ENCODE measurements around the gene PRKAR1B. TPM values are rescaled to one million over a fixed set of nuclear protein-coding genes. Genes with fewer than 3 reads are reported as not detected.

Gene PRKAR1B
- total RNA-seq, 1 donor from 2014 or later, result 12.5 TPM

DNA sequence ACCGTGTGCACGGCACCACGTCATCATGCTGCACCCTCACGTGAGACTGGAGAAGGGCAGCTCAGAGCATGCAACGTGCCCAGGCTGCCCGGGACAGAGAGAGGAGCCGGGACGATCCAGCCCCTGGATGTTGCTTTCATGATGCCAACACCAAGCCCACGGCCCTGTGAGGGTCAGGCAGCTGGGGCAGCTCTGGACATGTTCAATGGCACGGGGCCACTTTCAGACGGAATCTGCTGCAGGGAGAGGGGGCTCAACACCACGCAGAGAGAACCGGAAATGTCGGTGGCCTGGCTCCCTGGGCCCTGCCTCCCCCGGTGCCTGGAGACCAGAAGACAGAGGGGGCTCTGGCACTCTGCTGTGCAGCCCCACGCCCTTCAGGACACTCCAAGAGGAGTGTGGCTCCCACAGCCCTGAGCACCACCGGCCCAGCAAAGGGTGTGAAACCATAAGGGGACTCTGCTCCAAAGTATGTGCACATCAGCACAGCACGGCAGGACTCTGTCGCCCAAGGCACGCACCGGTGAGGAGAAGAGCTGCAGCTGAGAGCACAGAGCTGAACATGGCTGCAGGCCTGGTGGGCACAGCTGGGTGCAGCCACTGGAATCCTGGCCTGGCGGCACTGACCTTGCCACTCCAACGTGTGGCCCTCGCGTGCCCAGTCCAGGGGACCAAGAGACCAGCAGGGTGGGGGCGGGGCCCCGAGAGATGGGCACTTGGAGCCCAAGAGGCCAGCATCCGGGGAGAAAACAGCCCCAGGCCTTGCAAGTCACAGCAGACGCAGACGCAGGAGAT is 137.1 kb downstream of the PRKAR1B start:
- DNase-seq, result no peak

GRCh38 chr7:587767-588166 is 139.3 kb downstream of the PRKAR1B start:
- DNase-seq, result no peak

- no peak for DNase-seq
These were observed 140.6 kb downstream of the PRKAR1B start for GRCh38 chr7:586494-586893.

DNA sequence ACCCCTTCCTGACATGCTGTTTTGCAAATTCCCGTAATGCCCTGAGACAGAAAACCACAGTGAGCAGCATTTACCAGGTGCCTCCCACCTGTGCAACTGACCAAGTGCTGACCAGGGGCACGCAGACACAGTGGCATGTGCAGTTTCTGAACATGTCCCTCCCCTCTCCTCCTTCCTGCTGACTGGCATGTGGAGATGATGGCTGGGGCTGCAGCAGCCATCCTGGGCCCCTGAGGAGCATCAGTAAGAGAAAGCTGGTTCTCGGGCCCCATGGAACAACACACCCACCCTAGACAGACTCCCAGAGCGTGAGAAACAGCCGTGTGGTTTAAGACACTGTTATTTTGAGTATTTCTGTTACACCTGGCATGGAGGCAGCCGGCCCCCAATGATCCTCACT is 141.2 kb downstream of the PRKAR1B start:
- no peak for DNase-seq

- DNase-seq, result no peak
These were observed 141.8 kb downstream of the PRKAR1B start for GRCh38 chr7:585229-585711.

DNA sequence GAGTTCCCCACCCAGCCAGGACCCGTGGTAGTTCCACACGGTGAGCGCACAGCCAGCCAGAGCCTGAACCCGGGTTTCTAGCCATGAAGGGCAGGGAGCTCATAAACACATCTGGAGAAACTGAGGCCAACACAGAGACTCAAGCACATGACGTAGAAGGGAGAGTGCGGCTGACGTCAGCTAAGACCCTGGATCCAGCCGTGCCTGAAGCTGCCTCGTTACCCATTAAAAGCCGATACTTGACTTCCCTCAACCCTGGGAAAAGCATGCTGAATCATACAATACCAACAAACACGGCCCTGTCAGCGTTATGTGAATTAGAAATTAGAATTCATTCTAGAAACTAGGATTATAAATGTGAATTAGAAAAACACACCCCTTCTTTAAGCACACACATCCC is 142.3 kb downstream of the PRKAR1B start:
- no peak for DNase-seq

- no peak for DNase-seq
These were observed 143.0 kb downstream of the PRKAR1B start for GRCh38 chr7:584122-584465.

GRCh38 chr7:583410-584121 is 143.5 kb downstream of the PRKAR1B start:
- no peak for DNase-seq

DNA sequence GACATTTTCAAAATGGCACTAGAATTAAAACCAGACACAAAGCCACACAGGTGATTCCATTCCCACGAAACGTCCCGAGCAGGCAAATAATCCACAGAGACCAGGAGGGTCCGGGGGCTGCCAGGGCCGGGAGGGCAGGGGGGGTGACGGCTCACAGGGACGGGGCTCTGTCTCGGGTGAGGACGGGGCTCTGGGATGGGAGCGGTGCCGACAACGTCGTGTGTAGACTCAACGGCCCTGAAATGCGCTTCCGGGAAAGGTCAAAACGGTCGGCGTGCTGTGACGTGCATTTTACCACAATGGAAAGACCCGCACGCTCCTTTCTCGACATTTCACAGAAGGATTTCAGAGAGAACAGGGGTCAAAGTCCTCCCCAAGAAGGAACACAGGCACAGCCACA is 144.2 kb downstream of the PRKAR1B start:
- no peak for DNase-seq

GRCh38 chr7:582081-582835 is 144.8 kb downstream of the PRKAR1B start:
- DNase-seq, result no peak

DNA sequence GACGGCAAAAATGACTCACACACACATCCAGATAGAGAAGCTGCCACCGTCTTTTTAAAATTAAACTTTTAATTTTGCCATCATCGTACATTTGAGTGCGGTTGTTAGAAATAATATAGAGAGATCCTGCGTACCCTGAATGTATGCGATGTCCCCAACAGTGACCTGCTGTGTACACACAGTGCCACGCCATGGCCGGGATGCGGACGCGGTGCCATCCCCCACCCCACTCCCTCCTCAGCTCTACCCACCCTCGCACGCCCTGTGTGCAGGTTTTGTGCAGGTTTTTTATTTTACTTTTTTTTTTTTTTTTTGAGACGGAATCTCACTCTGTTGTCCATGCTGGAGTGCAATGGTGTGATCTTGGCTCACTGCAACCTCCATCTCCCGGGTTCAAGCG is 148.7 kb downstream of the PRKAR1B start:
- DNase-seq, result no peak

DNA sequence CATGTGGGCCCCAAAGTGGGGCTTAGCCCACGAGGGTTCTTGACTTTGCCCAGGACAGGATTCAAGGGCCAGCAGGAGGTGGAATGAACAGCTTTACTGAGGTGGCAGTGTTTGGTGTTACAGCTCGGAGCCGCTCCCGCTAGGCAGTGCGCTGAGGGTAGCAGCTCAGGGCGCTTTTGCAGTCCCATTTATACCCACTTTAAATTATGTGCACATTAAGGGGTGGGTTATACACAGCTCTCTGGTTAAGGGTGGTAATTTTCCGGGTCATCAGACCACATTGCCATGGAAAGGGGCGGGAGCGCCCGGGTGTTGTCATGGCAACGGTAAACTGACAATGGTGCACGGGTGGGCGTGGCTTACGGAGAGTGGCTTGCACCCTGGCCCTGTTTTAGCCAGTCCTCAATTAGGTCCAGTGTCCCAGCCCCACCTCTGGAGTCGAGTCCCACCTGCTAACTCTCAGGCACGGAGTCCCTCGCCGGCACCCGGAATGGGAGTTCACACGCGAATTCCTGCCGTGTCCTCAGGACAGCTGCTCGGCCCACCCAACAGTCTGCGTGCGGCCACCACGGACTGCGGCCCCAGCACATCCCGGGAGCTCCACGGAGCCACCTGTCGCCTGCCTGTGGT is 149.2 kb downstream of the PRKAR1B start:
- no peak for DNase-seq

DNA sequence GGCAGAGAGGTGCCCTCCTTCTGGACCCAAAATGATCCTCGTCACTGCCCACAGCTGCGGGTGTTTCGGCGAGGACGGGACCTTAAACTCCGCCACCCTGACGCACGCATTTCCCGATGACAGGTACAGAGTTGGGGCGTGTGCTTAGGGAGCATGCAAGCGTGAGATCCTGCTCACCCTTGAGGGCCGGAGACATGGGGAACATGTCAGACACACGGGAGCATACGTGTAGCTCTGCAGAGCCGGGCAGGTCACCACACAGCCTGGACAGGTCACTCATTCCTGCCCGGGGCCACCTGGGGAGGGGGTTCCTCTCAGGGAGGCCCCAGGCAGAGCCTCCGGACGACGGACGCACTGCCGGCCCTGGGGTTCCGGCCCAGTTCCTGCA is 149.8 kb downstream of the PRKAR1B start:
- no peak for DNase-seq

DNA sequence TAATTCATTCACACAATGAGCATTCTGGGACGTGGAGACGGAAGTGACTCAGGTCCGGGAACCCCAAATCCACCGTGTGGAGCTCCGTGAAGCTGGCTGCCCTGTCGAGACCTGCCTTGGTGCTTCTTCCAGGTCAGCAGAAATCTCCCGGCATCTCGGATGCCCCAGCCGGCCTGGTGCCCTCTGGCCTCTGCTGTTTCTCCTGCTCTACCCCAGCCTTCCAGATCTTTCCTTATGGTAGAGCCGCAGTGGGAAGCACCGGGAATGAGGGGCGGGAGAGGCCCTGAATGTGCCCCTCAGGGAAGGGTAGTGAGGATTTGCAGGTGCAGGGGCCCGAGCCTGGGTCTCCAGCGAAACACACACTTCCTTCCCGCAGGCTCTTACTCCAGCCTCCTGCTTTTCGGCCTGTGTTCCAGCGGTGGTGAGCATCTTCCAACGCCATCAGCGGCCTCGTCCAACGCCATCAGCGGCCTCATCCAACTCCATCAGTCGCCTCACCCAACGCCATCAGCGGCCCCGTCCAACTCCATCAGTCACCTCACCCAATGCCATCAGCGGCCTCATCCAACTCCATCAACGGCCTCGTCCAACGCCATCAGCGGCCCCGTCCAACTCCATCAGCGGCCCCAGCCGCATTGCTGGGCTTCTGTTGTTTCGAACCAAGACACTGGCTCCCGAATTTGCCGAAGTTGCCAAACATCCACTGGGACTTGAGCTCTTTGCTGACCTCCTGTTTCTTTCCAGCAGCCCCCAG is 150.4 kb downstream of the PRKAR1B start:
- no peak for DNase-seq

DNA sequence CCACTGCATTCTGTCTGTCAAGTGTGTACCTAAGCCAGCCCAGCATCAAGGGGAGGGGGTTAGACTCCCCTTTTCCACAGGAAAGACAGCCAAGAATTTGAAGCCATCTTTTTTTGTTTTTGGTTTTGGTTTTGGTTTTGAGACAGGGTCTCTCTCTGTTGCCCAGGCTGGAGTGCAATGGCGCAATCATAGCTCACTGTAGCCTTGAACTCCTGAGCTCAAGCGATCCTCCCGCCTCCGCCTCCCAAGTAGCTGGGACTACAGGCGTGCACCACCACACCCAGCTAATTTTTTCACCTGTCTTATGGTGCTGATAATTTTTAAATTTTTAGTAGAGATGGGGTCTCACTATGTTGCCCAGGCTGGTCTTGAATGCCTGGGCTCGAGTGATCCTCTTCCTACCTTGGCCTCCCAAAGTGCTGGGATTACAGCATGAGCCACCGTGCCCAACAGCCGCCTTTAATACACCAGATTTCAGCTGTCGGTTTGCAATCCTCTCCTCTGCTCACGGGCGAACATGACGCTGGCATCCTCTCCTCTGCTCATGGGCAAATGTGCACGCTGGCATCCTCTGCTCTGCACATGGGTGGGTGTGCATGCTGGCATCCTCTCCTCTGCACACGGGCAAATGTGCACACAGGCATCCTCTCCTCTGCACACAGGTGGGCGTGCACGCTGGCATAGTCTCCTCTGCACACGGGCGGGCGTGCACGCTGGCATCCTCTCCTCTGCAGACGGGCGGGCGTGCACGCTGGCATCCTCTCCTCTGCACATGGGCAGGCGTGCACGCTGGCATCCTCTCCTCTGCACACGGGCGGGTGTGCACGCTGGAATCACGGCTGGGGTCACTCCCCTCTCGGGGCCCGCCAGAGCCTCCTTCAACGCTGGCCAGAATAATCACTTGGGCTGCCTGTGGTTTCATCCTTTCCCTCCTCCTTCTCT is 151.4 kb downstream of the PRKAR1B start:
- DNase-seq, result no peak

- DNase-seq, result no peak
These were observed 152.3 kb downstream of the PRKAR1B start for GRCh38 chr7:574661-575395.

DNA sequence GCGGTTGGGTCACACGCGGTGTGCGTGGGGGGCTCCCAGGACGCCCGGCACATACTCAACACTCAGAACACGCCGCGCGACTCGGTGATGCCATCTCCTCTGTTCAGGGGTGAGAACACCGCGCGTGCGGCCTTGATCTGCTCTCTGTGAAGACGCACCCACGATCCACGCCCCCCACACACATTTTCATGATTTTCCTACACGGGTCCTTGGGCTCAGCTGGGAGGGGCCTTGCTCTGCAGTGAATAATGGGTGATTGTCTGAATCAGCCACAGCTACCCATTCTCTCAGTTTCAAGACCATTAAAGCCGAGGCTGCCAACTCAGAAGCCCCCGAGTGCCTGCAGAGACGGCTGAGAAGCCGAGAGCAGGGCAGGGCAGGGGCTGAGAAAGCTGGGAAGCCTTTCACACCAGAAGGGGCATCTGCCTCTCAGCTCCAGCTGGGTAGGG is 153.1 kb downstream of the PRKAR1B start:
- DNase-seq, result no peak

DNA sequence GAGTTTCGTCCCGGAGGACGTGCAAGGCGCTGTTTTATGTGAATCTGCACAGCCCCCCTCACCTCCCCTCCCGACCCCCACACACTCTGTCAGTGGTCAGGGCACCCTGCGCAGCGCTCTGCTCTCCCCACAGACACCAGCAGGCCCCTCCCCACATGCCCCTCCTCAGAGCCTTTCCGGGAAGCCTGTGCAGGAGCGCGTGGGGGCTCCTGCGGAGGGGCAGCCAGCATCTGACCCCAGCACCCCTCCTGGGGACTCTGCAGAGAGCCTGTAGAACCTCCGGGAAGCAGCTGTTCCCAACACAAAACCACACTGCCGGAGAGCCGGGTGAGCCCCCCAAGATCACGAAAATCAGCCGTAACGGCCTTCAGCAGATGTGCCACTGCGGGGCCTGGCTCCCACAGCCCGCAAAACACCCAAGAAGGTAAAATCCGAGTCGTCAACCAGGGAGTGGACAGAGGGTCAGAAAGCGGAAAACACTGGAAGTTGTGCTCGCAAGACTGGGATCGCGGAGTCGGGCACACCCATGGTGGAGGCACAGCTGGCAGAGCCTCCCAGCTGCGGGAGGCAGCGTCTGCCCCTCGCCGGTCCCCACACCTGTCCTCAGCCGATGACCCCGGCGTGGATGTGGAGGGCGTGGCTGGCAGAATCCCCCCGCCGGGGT is 153.7 kb downstream of the PRKAR1B start:
- DNase-seq, result no peak
